T-helper 17 cell (primary cell): ENCODE measurements around the gene CYP26B1. TPM values are rescaled to one million over a fixed set of nuclear protein-coding genes. Genes with fewer than 3 reads are reported as not detected.

Experiments
- ATAC-seq: fragments of 150-1000 bp; cut with Tn5 transposase; 2 replicates; pipeline ENCODE4 v1.10.0; 2021; ENCODE audit warnings: mild to moderate bottlenecking, moderate library complexity
- DNase-seq, 3 donors: peaks; one replicate each; pipeline versions ENCODE4 v3.0.0 to v3.0.0-alpha.2; 2020 to 2021
- H3K9me3 ChIP-seq: one replicate; pipeline ENCODE4 v1.7.0; 2013; ENCODE audit warnings: low read length, mild to moderate bottlenecking; ENCODE audit not compliant: control insufficient read depth, poor library complexity, severe bottlenecking
- H3K27ac Mint-ChIP-seq: one replicate; pipeline ENCODE4 v1.8.0; 2022; ENCODE audit warnings: mild to moderate bottlenecking, moderate library complexity, mixed read lengths
- H3K27me3 Mint-ChIP-seq: one replicate; pipeline ENCODE4 v1.8.0; 2022; ENCODE audit warnings: mixed read lengths
- H3K36me3 Mint-ChIP-seq: one replicate; pipeline ENCODE4 v1.8.0; 2022; ENCODE audit warnings: low read depth, mixed read lengths
- H3K4me1 Mint-ChIP-seq: one replicate; pipeline ENCODE4 v1.8.0; 2022; ENCODE audit warnings: mild to moderate bottlenecking, mixed read lengths
- H3K4me3 Mint-ChIP-seq: one replicate; pipeline ENCODE4 v1.8.0; 2022; ENCODE audit warnings: mild to moderate bottlenecking, moderate library complexity, mixed read lengths
- total RNA-seq, 4 donors: library from RNA in 2 of 4; stranded (reverse) in 2 of 4; gene quantifications; one replicate each; pipeline ENCODE4 v1.2.3 and lab custom pipeline; 2022 to 2026

CYP26B1 gene
- total RNA-seq, 2 donors from 2014 or later, result not detected

DNA sequence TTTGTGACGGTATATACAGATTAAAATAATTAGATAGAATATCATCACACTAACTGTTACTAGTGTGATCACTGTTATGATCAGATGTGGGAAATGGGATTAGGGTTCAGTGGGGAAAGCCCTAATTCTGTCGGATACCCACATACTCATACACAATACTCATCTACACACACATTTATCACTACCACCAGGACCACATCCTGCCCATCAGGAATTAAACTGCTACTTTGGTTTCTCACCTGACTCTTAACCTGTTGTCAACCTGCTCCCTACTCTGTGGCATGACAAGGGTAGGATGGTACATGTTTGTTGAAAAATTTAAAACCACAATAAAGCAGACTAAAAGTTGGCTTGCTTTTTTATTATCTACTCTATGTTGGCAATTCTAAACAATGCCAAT, 24.8 kb upstream of the CYP26B1 start:
- ATAC-seq (no peak), DNase-seq (no peak)
- Mint-ChIP-seq H3K4me3 (no peak overlapping the region), H3K27ac (no peak overlapping the region), H3K27me3 (no peaks in the 10 kb centered on the region), H3K4me1 (peaks cover 2% of the 10 kb centered on the region), H3K36me3 (peaks cover 2% of the 10 kb centered on the region)
- H3K9me3 ChIP-seq, result no peaks in the 10 kb centered on the region

DNA sequence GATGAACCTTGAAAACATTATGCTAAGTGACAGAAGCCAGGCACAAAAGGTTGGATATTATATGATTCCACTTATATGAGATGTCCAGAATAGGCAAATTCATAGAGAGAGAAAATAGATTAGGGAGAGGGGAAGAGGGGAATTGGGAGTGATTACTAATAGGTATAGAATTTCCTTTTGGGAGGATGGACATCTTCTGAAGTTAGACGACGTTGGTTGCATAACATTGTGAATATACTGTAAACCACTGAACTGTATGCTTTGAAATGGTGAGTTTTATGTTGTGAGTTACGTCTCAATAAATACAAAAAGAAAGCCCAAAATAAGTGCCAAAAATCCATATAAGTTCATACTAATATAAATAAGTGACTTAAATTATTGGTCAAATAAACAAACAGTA, 18.6 kb upstream of the CYP26B1 start:
- ATAC-seq (no peak), DNase-seq (no peak)
- Mint-ChIP-seq H3K4me3 (no peak overlapping the region), H3K27me3 (peaks cover 19% of the 10 kb centered on the region), H3K36me3 (no peaks in the 10 kb centered on the region), H3K4me1 (no peaks in the 10 kb centered on the region), H3K27ac (no peak overlapping the region)
- no peaks in the 10 kb centered on the region for H3K9me3 ChIP-seq

DNA sequence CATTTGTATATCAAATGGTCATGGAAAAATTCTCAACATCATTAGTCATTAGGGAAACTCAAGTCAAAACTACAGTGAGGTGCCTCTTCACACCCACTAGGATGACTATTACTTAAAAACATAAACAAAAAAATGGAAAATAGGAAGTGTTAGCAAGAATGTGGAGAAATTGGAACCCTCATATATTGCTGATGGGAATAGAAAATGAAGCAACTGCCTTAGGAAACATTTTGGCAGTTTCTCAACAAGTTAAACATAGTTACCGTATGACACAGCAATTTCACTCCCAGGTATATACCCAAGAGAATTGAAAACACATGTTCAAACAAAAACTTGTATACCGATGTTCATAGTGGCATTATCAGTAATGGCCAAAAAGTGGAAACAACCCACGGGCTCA, 18.1 kb upstream of the CYP26B1 start:
- Mint-ChIP-seq H3K4me1 (no peaks in the 10 kb centered on the region), H3K4me3 (no peak overlapping the region), H3K27me3 (peaks cover 24% of the 10 kb centered on the region), H3K27ac (no peak overlapping the region), H3K36me3 (no peaks in the 10 kb centered on the region)
- DNase-seq, result no peak
- ATAC-seq, result no peak
- no peaks in the 10 kb centered on the region for H3K9me3 ChIP-seq

- DNase-seq, result no peak
- no peak for ATAC-seq
- Mint-ChIP-seq H3K27me3 (peaks cover 49% of the 10 kb centered on the region), H3K36me3 (no peaks in the 10 kb centered on the region), H3K4me3 (no peak overlapping the region), H3K27ac (no peak overlapping the region), H3K4me1 (no peaks in the 10 kb centered on the region)
- H3K9me3 ChIP-seq, result no peaks in the 10 kb centered on the region
Observed at GRCh38 chr2:72162574-72162973, 14.9 kb upstream of the CYP26B1 start.

DNA sequence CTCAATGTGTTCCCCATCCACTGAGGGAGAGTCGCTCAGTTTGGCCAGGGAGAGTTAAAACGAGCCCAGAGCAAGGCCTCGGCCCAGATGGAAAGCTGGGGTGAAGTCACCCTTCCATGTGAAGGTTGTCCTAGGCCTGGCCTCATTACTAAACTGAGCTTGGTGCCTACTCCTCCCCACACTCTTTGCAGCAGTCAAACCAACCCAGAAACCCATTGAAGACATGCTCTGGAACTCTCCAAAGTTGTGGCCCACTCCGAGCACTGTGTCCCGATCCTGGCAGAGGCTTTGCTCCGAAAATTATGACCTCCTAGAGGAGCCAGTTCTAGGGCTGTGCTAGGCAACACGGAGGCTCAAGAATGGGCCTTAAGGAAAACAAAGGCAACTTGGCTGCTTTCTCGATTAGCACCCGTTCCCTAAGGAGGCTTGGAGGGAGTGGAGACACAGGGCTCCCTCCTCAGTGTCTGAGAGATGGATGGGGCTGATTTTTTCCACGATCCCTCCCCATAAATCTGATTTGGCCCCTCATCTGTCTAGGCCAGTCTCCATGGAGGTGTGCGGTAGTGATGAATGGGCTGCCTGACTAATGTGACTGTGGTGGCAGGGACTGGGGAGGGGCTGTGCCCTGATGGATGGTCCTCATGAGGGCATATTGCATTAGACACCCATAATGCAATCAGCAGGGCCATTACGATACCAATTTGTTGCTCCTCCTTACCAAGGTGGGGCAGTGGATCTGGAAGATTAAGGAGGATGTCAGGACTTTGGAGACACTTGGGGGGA, 11.7 kb upstream of the CYP26B1 start:
- Mint-ChIP-seq H3K36me3 (peaks cover 5% of the 10 kb centered on the region), H3K4me3 (peak overlapping the region; percentile 25), H3K27me3 (peaks cover 76% of the 10 kb centered on the region), H3K4me1 (no peaks in the 10 kb centered on the region), H3K27ac (no peak overlapping the region)
- ATAC-seq (no peak), DNase-seq (no peak)
- no peaks in the 10 kb centered on the region for H3K9me3 ChIP-seq

- ATAC-seq (no peak), DNase-seq (no peak)
- no peak overlapping the region for H3K27ac Mint-ChIP-seq
- no peak overlapping the region for H3K4me3 Mint-ChIP-seq
- H3K4me1 Mint-ChIP-seq, result no peaks in the 10 kb centered on the region
- H3K27me3 Mint-ChIP-seq, result peaks cover 83% of the 10 kb centered on the region
- peaks cover 5% of the 10 kb centered on the region for H3K36me3 Mint-ChIP-seq
- H3K9me3 ChIP-seq, result no peaks in the 10 kb centered on the region
Observed at GRCh38 chr2:72157871-72158771, 10.5 kb upstream of the CYP26B1 start.

- Mint-ChIP-seq H3K36me3 (peaks cover 5% of the 10 kb centered on the region), H3K4me1 (no peaks in the 10 kb centered on the region), H3K4me3 (no peak overlapping the region), H3K27me3 (peaks cover 87% of the 10 kb centered on the region), H3K27ac (no peak overlapping the region)
- no peak for ATAC-seq
- no peaks in the 10 kb centered on the region for H3K9me3 ChIP-seq
- no peak for DNase-seq
Observed at GRCh38 chr2:72156872-72157271, 9.2 kb upstream of the CYP26B1 start.

DNA sequence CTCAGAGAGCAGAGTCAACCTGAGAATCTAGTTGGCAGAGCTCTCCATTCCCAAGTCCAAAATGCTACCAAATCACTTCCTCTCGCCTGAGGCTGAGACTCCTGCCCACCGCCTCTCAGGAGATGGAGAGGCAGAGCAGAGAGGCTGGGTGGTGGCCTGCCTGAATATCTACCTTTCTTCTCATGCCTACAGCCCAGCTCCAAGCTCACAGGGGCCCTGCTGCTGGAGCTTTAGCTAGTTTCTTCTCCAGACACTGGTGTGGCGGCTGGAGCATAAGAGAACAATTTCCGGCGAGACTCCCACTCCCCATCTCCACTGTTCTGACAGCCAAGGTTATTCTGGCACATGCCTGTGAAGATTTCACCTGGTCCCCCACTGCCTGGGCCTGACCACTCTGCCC, 8.1 kb upstream of the CYP26B1 start:
- Mint-ChIP-seq H3K4me3 (no peak overlapping the region), H3K36me3 (peaks cover 5% of the 10 kb centered on the region), H3K27me3 (peaks cover 86% of the 10 kb centered on the region), H3K27ac (no peak overlapping the region), H3K4me1 (no peaks in the 10 kb centered on the region)
- no peaks in the 10 kb centered on the region for H3K9me3 ChIP-seq
- ATAC-seq (no peak), DNase-seq (no peak)

DNA sequence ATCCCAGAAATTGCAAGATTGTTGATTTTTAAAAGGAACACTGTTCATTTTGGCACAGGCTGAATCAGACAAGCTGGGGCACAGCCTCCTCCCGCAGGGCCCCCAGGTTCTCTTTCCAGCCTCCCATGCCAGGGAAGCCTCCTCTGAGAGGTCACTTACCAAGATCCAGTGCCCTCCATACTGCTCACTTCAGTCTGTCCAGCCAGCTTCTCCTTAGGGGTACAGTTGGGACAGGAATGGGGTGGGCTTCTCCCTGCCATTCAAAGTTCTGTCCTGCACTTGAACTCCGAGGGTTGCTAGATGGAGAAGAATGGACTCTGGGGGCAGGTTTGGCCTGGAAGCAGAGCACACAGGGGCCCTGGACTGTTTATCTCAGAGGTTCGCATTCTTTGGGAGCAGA, 7.5 kb upstream of the CYP26B1 start:
- DNase-seq, result no peak
- H3K36me3 Mint-ChIP-seq, result peaks cover 7% of the 10 kb centered on the region
- peaks cover 2% of the 10 kb centered on the region for H3K4me1 Mint-ChIP-seq
- no peaks in the 10 kb centered on the region for H3K9me3 ChIP-seq
- peaks cover 86% of the 10 kb centered on the region for H3K27me3 Mint-ChIP-seq
- ATAC-seq, result no peak
- H3K27ac Mint-ChIP-seq, result no peak overlapping the region
- no peak overlapping the region for H3K4me3 Mint-ChIP-seq

DNA sequence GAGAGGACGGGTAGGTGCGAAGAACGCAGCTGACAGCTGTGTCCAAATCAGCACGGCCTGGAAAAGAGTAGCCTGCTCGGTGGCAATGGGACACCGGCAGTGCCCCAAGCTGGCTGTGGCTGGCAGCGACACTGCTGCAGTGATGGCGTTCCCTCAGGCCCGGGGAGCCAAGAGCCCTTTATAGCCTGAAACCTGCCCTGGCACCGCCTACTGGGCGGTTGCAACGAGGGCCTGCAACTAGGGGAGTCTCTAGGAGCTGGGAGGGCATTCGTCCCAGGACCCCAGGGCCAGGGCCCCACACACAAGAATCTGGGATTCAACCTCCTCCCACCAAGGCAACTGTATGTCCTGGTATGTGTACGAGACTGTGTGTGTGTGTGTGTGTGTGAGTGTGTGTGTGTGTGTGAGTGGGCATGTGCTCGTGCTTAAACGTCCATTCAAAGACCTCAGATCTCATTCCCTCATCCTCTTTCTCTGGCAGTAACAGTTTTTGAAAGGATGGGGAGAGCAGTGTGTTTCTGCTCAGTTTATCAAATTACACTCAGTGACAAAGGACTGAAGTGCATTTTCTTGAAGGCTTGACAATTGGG, 6.8 kb upstream of the CYP26B1 start:
- H3K4me3 Mint-ChIP-seq, result no peak overlapping the region
- DNase-seq (no peak), ATAC-seq (no peak)
- H3K36me3 Mint-ChIP-seq, result peaks cover 9% of the 10 kb centered on the region
- no peaks in the 10 kb centered on the region for H3K9me3 ChIP-seq
- no peak overlapping the region for H3K27ac Mint-ChIP-seq
- H3K27me3 Mint-ChIP-seq, result peaks cover 86% of the 10 kb centered on the region
- H3K4me1 Mint-ChIP-seq, result peaks cover 9% of the 10 kb centered on the region

DNA sequence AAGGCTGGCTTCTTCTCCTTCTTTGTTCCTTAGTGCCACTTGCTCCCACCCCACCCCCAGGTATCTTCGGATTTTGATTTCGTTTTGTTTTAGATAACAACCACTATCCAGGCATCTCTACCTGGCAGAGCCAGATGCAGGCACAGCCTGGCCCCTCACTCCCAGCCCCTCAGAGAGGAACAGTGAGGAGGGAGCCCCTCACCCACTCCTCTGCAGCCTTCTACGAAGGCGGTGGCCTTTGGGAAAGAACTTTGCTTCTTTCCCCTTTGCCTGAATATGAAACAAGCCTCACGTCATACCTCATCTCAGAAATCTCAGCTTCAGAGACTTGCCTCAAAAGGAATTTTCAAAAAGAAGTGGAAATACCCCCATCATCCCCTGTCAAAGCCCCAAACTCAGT, 6.3 kb upstream of the CYP26B1 start:
- peaks cover 15% of the 10 kb centered on the region for H3K4me1 Mint-ChIP-seq
- no peak overlapping the region for H3K27ac Mint-ChIP-seq
- H3K4me3 Mint-ChIP-seq, result no peak overlapping the region
- peaks cover 9% of the 10 kb centered on the region for H3K36me3 Mint-ChIP-seq
- no peak for DNase-seq
- peaks cover 90% of the 10 kb centered on the region for H3K27me3 Mint-ChIP-seq
- ATAC-seq, result no peak
- no peaks in the 10 kb centered on the region for H3K9me3 ChIP-seq

DNA sequence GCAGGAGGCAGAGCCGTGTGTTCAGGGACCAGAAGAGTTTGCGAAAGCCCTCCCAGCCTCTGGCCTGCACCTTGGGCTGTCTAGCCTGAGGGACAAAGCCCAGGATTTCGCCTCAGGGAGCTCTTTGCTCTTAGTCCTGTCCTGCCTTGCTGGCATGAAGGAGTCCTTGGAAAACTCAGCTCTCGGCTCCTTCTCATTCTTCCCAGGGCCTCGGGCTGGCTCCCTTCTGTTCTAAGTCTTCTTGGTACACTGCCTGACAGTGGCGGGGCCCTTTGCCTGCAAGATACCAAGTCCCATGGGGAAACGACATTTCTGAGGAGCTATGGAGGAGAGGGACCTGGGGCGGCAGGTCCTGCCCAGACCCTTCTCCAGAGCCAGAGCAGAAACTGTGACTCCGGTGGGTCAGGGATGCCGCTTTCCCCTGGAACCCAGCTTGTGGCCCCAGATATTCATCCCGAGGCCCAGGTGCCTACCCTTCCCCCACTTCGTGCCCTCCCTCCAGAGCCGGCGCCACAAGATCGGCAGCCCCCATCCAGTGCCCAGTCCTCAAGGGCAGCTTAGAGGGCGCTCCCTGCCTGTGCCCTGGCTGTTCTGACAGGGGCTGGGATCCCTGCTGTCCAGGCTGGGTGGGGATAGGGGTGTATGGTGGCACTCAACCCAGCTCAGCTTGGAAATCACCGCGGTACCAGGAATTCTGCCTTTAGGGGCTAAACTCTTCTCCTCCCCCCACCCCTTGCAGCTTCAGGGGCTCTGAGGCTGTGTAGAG, 5.5 kb upstream of the CYP26B1 start:
- Mint-ChIP-seq H3K27me3 (peaks cover 91% of the 10 kb centered on the region), H3K27ac (no peak overlapping the region), H3K36me3 (peaks cover 11% of the 10 kb centered on the region), H3K4me1 (peaks cover 18% of the 10 kb centered on the region), H3K4me3 (no peak overlapping the region)
- DNase-seq (no peak), ATAC-seq (no peak)
- no peaks in the 10 kb centered on the region for H3K9me3 ChIP-seq

GRCh38 chr2:72150861-72151356, 3.2 kb upstream of the CYP26B1 start:
- H3K27me3 Mint-ChIP-seq, result peaks cover 87% of the 10 kb centered on the region
- no peak overlapping the region for H3K27ac Mint-ChIP-seq
- peaks cover 10% of the 10 kb centered on the region for H3K36me3 Mint-ChIP-seq
- no peak for ATAC-seq
- no peak for DNase-seq
- H3K9me3 ChIP-seq, result no peaks in the 10 kb centered on the region
- no peak overlapping the region for H3K4me3 Mint-ChIP-seq
- peaks cover 26% of the 10 kb centered on the region for H3K4me1 Mint-ChIP-seq
